Transverse colon (tissue), 3 donors: ENCODE measurements around the gene NBR1.

Experiments used
- EP300 ChIP-seq: sonication (generic); formaldehyde crosslinking; IDR thresholded peaks from one replicate; pipeline ENCODE4 v1.6.1; 2017; ENCODE audit warnings: antibody characterized with exemption, low read depth
- POLR2A ChIP-seq: fragments of 450-650 bp; IDR thresholded peaks from one replicate; pipeline ENCODE4 v1.6.1; 2016; ENCODE audit warnings: antibody characterized with exemption, mild to moderate bottlenecking, moderate library complexity
- POLR2AphosphoS5 ChIP-seq, 3 donors: sonication (generic); formaldehyde crosslinking; IDR thresholded peaks; one replicate each; pipeline ENCODE4 v1.6.1; 2016; ENCODE audit warnings: antibody characterized with exemption in 3 of 3

DNA sequence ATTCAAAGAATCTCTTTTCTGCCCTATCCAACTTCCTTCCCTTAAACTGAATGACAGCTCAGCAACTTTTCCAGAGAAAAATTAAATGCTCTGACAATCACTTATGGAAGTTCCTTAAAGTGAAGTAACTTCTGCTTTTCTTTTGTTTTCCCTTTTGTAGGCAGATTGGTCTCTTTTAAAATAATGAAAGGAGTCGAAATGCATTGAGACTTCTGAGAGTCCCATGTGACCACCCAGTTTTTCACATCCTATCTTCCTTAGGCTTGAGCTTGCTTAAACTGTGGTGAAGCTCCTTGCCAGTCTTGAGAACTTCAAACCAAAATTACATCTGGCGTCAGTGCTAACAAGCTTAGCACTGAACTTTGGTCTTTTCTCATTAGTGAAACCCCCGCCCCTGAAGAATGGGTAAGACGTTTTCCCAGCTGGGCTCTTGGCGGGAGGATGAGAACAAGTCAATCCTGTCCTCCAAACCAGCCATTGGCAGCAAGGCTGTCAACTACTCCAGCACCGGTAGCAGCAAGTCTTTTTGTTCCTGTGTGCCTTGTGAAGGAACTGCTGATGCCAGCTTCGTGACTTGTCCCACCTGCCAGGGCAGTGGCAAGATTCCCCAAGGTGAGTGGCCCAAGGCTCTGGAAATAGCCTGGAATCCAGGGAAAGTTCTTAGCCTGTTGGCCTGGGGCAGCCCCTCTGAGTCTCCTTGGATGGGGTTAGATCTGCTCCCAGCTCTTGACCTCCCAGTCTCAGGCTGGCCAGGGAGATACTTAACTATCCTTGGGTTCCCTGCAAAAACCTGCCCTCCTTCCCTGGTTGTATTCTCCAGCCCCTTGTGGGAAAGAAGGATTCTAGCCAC, 41.9 kb downstream of the NBR1 start:
- TF ChIP-seq POLR2A = no peak
- TF ChIP-seq POLR2AphosphoS5 (IDR thresholded peaks at IDR 0.05) = no peak
- TF ChIP-seq EP300 = no peak
